ENCODE measurements around the gene KRAS. TPM values are rescaled to one million over a fixed set of nuclear protein-coding genes. Genes with fewer than 3 reads are reported as not detected.

Gene KRAS
- total and polyA plus RNA-seq, 2 donors (not counting 3 experiments of a cell fraction or from before 2014, with no cell fraction given) = 9.1 to 22.8 TPM

GRCh38 chr12:25182765-25183164 is 68.0 kb downstream of the KRAS start:
- Histone ChIP-seq H3K27ac (ENCODE audit: insufficient read depth, low read depth, low read length) (no peak overlapping the region), H3K36me3 (ENCODE audit: control insufficient read depth in 2 of 2, extremely low read depth in 1 of 2, insufficient read depth in 2 of 2, low read length in 2 of 2) (no peaks in the 10 kb centered on the region), H3K4me1 (ENCODE audit: control insufficient read depth, extremely low read depth, insufficient read depth, low read length) (no peaks in the 10 kb centered on the region), H3K9ac (replicated peaks; ENCODE audit: extremely low read depth, insufficient read depth, low read length) (no peak overlapping the region), H3K4me3 (replicated peaks in 1 of 3; ENCODE audit: insufficient read depth in 1 of 3, low read depth in 1 of 3, low read length in 3 of 3) (no peak overlapping the region), H3K4me2 (ENCODE audit: insufficient read depth, low read length) (no peak overlapping the region), H3K27me3 (ENCODE audit: control insufficient read depth in 2 of 2, insufficient read depth in 2 of 2, low read length in 2 of 2) (peaks cover 2 to 12% of the 10 kb centered on the region in 2 experiments), H3K9me1 (replicated peaks; ENCODE audit: control insufficient read depth, extremely low read depth, insufficient read depth, low read length) (no peaks in the 10 kb centered on the region), H2AFZ (ENCODE audit: low read depth, low read length) (no peak overlapping the region), H4K20me1 (replicated peaks; ENCODE audit: control insufficient read depth, extremely low read depth, insufficient read depth, low read length) (no peaks in the 10 kb centered on the region), H3K79me2 (ENCODE audit: control insufficient read depth, insufficient read depth, low read length) (no peaks in the 10 kb centered on the region), H3K9me3 (replicated peaks; ENCODE audit: control insufficient read depth, insufficient read depth, low read length) (no peaks in the 10 kb centered on the region)
- TF ChIP-seq FOS (IDR thresholded peaks at IDR 0.05; ENCODE audit: borderline replicate concordance, insufficient read depth, low read length) (no peak), MAX (IDR thresholded peaks at IDR 0.05; ENCODE audit: insufficient read depth, insufficient read length) (no peak), POLR2A (IDR thresholded peaks at IDR 0.05; ENCODE audit: low read depth, low read length) (no peak), JUN (IDR thresholded peaks at IDR 0.05; ENCODE audit: borderline replicate concordance, insufficient read depth, insufficient read length, low read depth) (no peak), MYC (IDR thresholded peaks at IDR 0.05; ENCODE audit: low read depth, low read length) (no peak), GATA2 (IDR thresholded peaks at IDR 0.05; ENCODE audit: insufficient read depth, insufficient read length, low read depth, low read length) (no peak), POLR2AphosphoS5 (IDR thresholded peaks at IDR 0.05; ENCODE audit: insufficient read depth, low read depth, low read length) (no peak), EZH2 (IDR thresholded peaks at IDR 0.05; ENCODE audit: borderline replicate concordance, low read depth, low read length, severe bottlenecking) (no peak), CTCF (IDR thresholded peaks at IDR 0.05; ENCODE audit: extremely low read depth in 1 of 2, insufficient read depth in 1 of 2, low read depth in 1 of 2, low read length in 2 of 2) (no peak)
- no TSS peak for BruUV-seq (replicated peaks)
- dilution Hi-C loops (cut with MboI; ENCODE audit: extremely low pct_ligation_motif_present, low sequenced_read_pairs) = no loop called here
- ChIA-PET CTCF (no interaction called here), POLR2A (no interaction called here)
- FAIRE-seq = no peak
- DNase-seq (ENCODE audit: low read depth, low spot score) = no peak
- intact Hi-C loops (cut with micrococcal nuclease) = no loop called here
